Endothelial cell of umbilical vein (primary cell): ENCODE results near the gene CACHD1.

Experiments
- CTCF ChIP-seq, 2 donors: IDR thresholded peaks; 1 replicate in 1 of 2; 2 replicates in 1 of 2; pipeline ENCODE4 v1.5.1; 2011; ENCODE audit warnings: low read length in 2 of 2, mild to moderate bottlenecking in 2 of 2, moderate library complexity in 2 of 2, control low read depth in 1 of 2, inconsistent platforms in 1 of 2, low read depth in 1 of 2; ENCODE audit not compliant: insufficient read depth in 1 of 2; ENCODE audit errors: extremely low read depth in 1 of 2
- EZH2 ChIP-seq: IDR thresholded peaks from 2 replicates; pipeline ENCODE4 v1.6.1; 2012; ENCODE audit warnings: borderline replicate concordance, low read depth, mild to moderate bottlenecking, moderate library complexity, low read length, inconsistent platforms; ENCODE audit not compliant: severe bottlenecking
- FOS ChIP-seq: IDR thresholded peaks from 2 replicates; pipeline ENCODE4 v1.6.1; 2011; ENCODE audit warnings: mild to moderate bottlenecking, low read length, moderate library complexity, borderline replicate concordance; ENCODE audit not compliant: insufficient read depth
- MYC ChIP-seq: IDR thresholded peaks from one replicate; pipeline ENCODE4 v1.6.1; 2011; ENCODE audit warnings: mild to moderate bottlenecking, low read depth, low read length
- POLR2A ChIP-seq: IDR thresholded peaks from 2 replicates; pipeline ENCODE4 v1.6.1; 2012; ENCODE audit warnings: low read depth, mild to moderate bottlenecking, control low read depth, low read length
- POLR2AphosphoS5 ChIP-seq: IDR thresholded peaks from 2 replicates; pipeline ENCODE4 v1.6.1; 2012; ENCODE audit warnings: low read depth, mild to moderate bottlenecking, control low read depth, low read length, moderate library complexity; ENCODE audit not compliant: insufficient read depth
- TF ChIP-seq, protein P1 (sequence below): IDR thresholded peaks from 2 replicates; pipeline ENCODE4 v1.6.1; 2011; ENCODE audit not compliant: insufficient read depth, insufficient read length

DNA sequence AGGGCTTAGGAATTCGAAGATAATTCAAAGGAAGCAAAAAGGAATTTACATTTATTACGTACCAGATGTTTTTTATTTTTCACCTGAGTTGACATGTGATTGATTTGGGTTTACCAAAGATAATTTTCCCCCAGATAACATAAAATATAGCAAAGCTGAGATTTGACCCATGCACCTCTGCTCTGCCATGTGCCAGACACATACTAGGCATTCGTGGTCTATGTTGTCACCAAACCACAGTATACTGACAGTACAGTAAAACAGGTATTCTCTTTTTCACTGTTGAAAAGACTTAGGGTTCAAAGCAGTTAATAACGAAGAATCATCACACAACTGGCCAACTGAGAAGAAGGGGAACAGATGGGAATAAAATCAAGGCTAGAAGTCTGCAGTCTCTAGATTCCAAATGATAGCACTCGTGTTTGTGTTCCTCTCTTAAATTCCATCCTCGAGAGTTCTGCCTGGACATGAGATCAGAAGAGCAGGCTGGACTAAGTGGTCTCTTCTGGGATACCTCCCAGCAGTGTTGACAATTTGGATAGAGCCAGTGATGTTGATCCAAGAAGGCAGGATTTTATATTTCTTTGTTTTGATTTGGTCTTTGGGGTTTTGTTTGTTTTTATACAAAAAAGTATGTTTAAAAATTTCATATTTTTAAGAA lies 189.7 kb downstream of the CACHD1 start:
- TF ChIP-seq CTCF (IDR thresholded peaks at IDR 0.05; ENCODE audit: extremely low read depth in 1 of 2, insufficient read depth in 1 of 2, low read depth in 1 of 2, low read length in 2 of 2) (no peak), POLR2AphosphoS5 (no peak), EZH2 (no peak), POLR2A (no peak), FOS (no peak), MYC (no peak)
- TF ChIP-seq, protein P1, sequence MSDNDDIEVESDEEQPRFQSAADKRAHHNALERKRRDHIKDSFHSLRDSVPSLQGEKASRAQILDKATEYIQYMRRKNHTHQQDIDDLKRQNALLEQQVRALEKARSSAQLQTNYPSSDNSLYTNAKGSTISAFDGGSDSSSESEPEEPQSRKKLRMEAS = no peak
